Measurements from ENCODE around the gene RXFP1.

RXFP1 gene

GRCh38 chr4:158543191-158543590 lies 21.5 kb downstream of the RXFP1 start:
- DNase-seq = no peak

- no peak for DNase-seq
These were observed 22.5 kb downstream of the RXFP1 start for GRCh38 chr4:158544141-158544540.

GRCh38 chr4:158553364-158553763 lies 31.7 kb downstream of the RXFP1 start:
- no peak for DNase-seq

GRCh38 chr4:158560284-158560683 lies 38.6 kb downstream of the RXFP1 start:
- no peak for DNase-seq

- no peak for DNase-seq
These were observed 45.2 kb downstream of the RXFP1 start for GRCh38 chr4:158566860-158567259.

- no peak for DNase-seq
These were observed 50.1 kb downstream of the RXFP1 start for GRCh38 chr4:158571736-158572135.

- DNase-seq = no peak
These were observed 50.9 kb downstream of the RXFP1 start for GRCh38 chr4:158572608-158573007.

GRCh38 chr4:158578476-158578875 lies 56.8 kb downstream of the RXFP1 start:
- DNase-seq = no peak

- DNase-seq = no peak
These were observed 58.4 kb downstream of the RXFP1 start for GRCh38 chr4:158580064-158580463.

GRCh38 chr4:158581161-158581560 lies 59.5 kb downstream of the RXFP1 start:
- no peak for DNase-seq

GRCh38 chr4:158586881-158587280 lies 65.2 kb downstream of the RXFP1 start:
- no peak for DNase-seq

GRCh38 chr4:158588285-158588684 lies 66.6 kb downstream of the RXFP1 start:
- DNase-seq = no peak

GRCh38 chr4:158588777-158589176 lies 67.1 kb downstream of the RXFP1 start:
- no peak for DNase-seq

- no peak for DNase-seq
These were observed 68.6 kb downstream of the RXFP1 start for GRCh38 chr4:158590306-158590705.

GRCh38 chr4:158590824-158591223 lies 69.1 kb downstream of the RXFP1 start:
- DNase-seq = no peak

- DNase-seq = no peak
These were observed 76.4 kb downstream of the RXFP1 start for GRCh38 chr4:158597879-158598596.

GRCh38 chr4:158599150-158599549 lies 77.5 kb downstream of the RXFP1 start:
- no peak for DNase-seq

- DNase-seq = no peak
These were observed 78.2 kb downstream of the RXFP1 start for GRCh38 chr4:158599765-158600498.

- DNase-seq = no peak
These were observed 82.7 kb downstream of the RXFP1 start for GRCh38 chr4:158604369-158604768.

- no peak for DNase-seq
These were observed 83.7 kb downstream of the RXFP1 start for GRCh38 chr4:158605393-158605792.

- DNase-seq = no peak
These were observed 85.3 kb downstream of the RXFP1 start for GRCh38 chr4:158606969-158607368.

- no peak for DNase-seq
These were observed 87.4 kb downstream of the RXFP1 start for GRCh38 chr4:158609116-158609515.

GRCh38 chr4:158610790-158611189 lies 89.1 kb downstream of the RXFP1 start:
- no peak for DNase-seq

GRCh38 chr4:158613046-158613445 lies 91.4 kb downstream of the RXFP1 start:
- DNase-seq = no peak

GRCh38 chr4:158617956-158618355 lies 96.3 kb downstream of the RXFP1 start:
- no peak for DNase-seq
